Neural cell (in vitro differentiated cells): ENCODE measurements around the gene LMAN2.

Experiments used
- CTCF ChIP-seq: fragments of 450-650 bp; IDR thresholded peaks from 2 replicates; pipeline ENCODE4 v1.5.1; 2014; ENCODE audit warnings: antibody characterized with exemption, mild to moderate bottlenecking, moderate library complexity; ENCODE audit not compliant: poor library complexity, severe bottlenecking
- EP300 ChIP-seq: fragments of 450-650 bp; conservative IDR thresholded peaks from 2 replicates; pipeline ENCODE4 v1.6.1; 2014; ENCODE audit warnings: antibody characterized with exemption, mild to moderate bottlenecking, moderate library complexity; ENCODE audit not compliant: poor library complexity, severe bottlenecking
- RAD21 ChIP-seq: fragments of 450-650 bp; conservative IDR thresholded peaks from 2 replicates; pipeline ENCODE4 v1.6.1; 2014; ENCODE audit warnings: antibody characterized with exemption, mild to moderate bottlenecking, moderate library complexity
- SMC3 ChIP-seq: fragments of 450-650 bp; conservative IDR thresholded peaks from 2 replicates; pipeline ENCODE4 v1.6.1; 2014; ENCODE audit warnings: antibody characterized with exemption, mild to moderate bottlenecking, moderate library complexity; ENCODE audit not compliant: poor library complexity

GRCh38 chr5:177304392-177305119 is 46.9 kb downstream of the LMAN2 start:
- no peak for TF ChIP-seq SMC3
- no peak for TF ChIP-seq RAD21
- no peak for TF ChIP-seq CTCF
- TF ChIP-seq EP300 = no peak
